Liver (tissue), 3 donors: ENCODE results near the gene STPG1.

ENCODE experiments used
- CTCF ChIP-seq: fragments of 150-350 bp; IDR thresholded peaks from 2 replicates; pipeline ENCODE4 v1.5.1; 2017; ENCODE audit warnings: improper control_type of control experiment, low read depth, low read length; ENCODE audit not compliant: missing input control
- EGR1 ChIP-seq, 2 donors: IDR thresholded peaks; 2 replicates each; pipeline ENCODE4 v1.6.1; 2016 to 2018; ENCODE audit warnings: antibody characterized with exemption in 2 of 2, low read depth in 2 of 2
- GABPA ChIP-seq, 2 donors: IDR thresholded peaks in 1 of 2; conservative IDR thresholded peaks in 1 of 2; 2 replicates each; pipeline ENCODE4 v1.6.1; 2016; ENCODE audit warnings: antibody characterized with exemption in 2 of 2, mild to moderate bottlenecking in 1 of 2, moderate library complexity in 1 of 2
- JUND ChIP-seq, 2 donors: IDR thresholded peaks; 2 replicates each; pipeline ENCODE4 v1.6.1; 2016; ENCODE audit warnings: antibody characterized with exemption in 2 of 2
- MAX ChIP-seq: IDR thresholded peaks from 2 replicates; pipeline ENCODE4 v1.6.1; 2016; ENCODE audit warnings: antibody characterized with exemption
- SP1 ChIP-seq: IDR thresholded peaks from 2 replicates; pipeline ENCODE4 v1.6.1; 2018; ENCODE audit warnings: antibody characterized with exemption, mild to moderate bottlenecking
- TAF1 ChIP-seq: conservative IDR thresholded peaks from 2 replicates; pipeline ENCODE4 v1.6.1; 2016; ENCODE audit warnings: antibody characterized with exemption, mild to moderate bottlenecking
- ZBTB33 ChIP-seq: IDR thresholded peaks from 2 replicates; pipeline ENCODE4 v1.6.1; 2016; ENCODE audit warnings: antibody characterized with exemption
- TF ChIP-seq, protein P1 (sequence below): IDR thresholded peaks from 2 replicates; pipeline ENCODE4 v1.6.1; 2016; ENCODE audit warnings: antibody characterized with exemption, mild to moderate bottlenecking
- TF ChIP-seq, protein P2 (sequence below): IDR thresholded peaks from 2 replicates; pipeline ENCODE4 v1.6.1; 2016; ENCODE audit warnings: antibody characterized with exemption
- donor health status: healthy.
- donor health status: healthy.

DNA sequence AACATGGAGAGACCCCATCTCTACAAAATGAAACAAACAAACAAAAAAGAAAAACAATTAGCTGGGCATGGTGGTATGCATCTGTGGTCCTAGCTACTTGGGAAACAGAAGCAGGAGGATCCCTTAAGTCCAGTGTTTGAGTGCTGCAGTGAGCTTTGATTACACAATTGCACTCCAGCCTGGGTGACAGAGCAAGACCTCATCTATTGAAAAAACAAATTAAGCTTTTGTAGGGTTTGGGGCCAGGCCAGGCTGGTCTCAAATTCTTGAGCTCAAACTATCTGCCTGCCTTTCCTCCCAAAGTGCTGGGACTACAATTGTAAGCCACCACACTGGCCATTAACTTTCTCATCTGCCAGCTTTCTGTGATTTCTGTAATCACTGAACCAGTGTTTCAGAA, 29.2 kb upstream of the STPG1 start:
- no peak for TF ChIP-seq CTCF
- TF ChIP-seq, protein P1, sequence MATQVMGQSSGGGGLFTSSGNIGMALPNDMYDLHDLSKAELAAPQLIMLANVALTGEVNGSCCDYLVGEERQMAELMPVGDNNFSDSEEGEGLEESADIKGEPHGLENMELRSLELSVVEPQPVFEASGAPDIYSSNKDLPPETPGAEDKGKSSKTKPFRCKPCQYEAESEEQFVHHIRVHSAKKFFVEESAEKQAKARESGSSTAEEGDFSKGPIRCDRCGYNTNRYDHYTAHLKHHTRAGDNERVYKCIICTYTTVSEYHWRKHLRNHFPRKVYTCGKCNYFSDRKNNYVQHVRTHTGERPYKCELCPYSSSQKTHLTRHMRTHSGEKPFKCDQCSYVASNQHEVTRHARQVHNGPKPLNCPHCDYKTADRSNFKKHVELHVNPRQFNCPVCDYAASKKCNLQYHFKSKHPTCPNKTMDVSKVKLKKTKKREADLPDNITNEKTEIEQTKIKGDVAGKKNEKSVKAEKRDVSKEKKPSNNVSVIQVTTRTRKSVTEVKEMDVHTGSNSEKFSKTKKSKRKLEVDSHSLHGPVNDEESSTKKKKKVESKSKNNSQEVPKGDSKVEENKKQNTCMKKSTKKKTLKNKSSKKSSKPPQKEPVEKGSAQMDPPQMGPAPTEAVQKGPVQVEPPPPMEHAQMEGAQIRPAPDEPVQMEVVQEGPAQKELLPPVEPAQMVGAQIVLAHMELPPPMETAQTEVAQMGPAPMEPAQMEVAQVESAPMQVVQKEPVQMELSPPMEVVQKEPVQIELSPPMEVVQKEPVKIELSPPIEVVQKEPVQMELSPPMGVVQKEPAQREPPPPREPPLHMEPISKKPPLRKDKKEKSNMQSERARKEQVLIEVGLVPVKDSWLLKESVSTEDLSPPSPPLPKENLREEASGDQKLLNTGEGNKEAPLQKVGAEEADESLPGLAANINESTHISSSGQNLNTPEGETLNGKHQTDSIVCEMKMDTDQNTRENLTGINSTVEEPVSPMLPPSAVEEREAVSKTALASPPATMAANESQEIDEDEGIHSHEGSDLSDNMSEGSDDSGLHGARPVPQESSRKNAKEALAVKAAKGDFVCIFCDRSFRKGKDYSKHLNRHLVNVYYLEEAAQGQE: no peak
- no peak for TF ChIP-seq GABPA (IDR thresholded peaks at IDR 0.05 in 1 of 2, conservative IDR thresholded peaks at IDR 0.05 in 1 of 2)
- TF ChIP-seq, protein P2, sequence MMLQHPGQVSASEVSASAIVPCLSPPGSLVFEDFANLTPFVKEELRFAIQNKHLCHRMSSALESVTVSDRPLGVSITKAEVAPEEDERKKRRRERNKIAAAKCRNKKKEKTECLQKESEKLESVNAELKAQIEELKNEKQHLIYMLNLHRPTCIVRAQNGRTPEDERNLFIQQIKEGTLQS: no peak
- TF ChIP-seq EGR1 (IDR thresholded peaks at IDR 0.05; ENCODE audit: low read depth in 2 of 2): no peak
- TF ChIP-seq TAF1: no peak
- no peak for TF ChIP-seq JUND (IDR thresholded peaks at IDR 0.05)
- no peak for TF ChIP-seq MAX
- TF ChIP-seq SP1: no peak
- no peak for TF ChIP-seq ZBTB33
